HUES6 (cell line): Measurements from ENCODE around the gene IPO9.
"Not testable (repeated sequence)": the region's sequence is repeated elsewhere in the genome, so short reads cannot be mapped to it uniquely, and the experiment has no call there.

Experiments used
- H3K27ac ChIP-seq: 2 replicates; pipeline ENCODE4 v1.7.0; 2013; ENCODE audit warnings: low read depth, mild to moderate bottlenecking, low read length, inconsistent platforms
- H3K27me3 ChIP-seq: 2 replicates; pipeline ENCODE4 v1.6.1; 2013; ENCODE audit warnings: low read length; ENCODE audit not compliant: control insufficient read depth, insufficient read depth
- H3K36me3 ChIP-seq: 2 replicates; pipeline ENCODE4 v1.6.1; 2013; ENCODE audit warnings: low read length; ENCODE audit not compliant: control insufficient read depth, insufficient read depth
- H3K4me1 ChIP-seq: 2 replicates; pipeline ENCODE4 v1.6.1; 2013; ENCODE audit warnings: low read length; ENCODE audit not compliant: control insufficient read depth, insufficient read depth
- H3K4me3 ChIP-seq: 2 replicates; pipeline ENCODE4 v1.5.1; 2013; ENCODE audit warnings: low read depth, low read length
- H3K9ac ChIP-seq: one replicate; pipeline ENCODE4 v1.6.1; 2013; ENCODE audit warnings: mild to moderate bottlenecking, low read length
- H3K9me3 ChIP-seq: 2 replicates; pipeline ENCODE4 v1.6.1; 2013; ENCODE audit warnings: low read depth, low read length; ENCODE audit not compliant: control insufficient read depth, insufficient read depth

Gene IPO9

DNA sequence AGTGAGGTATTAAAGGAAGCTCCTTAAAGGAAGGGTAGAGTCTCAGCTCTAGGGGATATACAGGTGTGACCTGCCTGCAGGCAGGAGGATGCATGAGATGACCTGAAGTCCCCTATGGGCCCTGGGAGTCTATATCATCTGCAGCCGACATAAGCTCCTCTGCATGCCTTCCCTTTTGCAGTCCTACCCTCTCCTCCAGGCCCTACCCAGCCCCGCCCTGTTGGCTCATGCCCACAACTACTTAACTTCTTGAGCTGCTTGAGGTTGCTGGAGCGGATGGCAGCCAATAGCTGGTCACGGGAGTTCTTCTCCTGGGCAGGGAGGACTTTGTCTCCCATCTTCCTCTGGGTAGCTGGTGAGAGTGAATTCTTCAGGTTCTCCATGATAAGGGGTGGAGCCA, 70.0 kb downstream of the IPO9 start:
- Histone ChIP-seq H3K9ac (no peak overlapping the region), H3K27ac (no peak overlapping the region), H3K4me1 (peaks cover 22% of the 10 kb centered on the region), H3K9me3 (no peaks in the 10 kb centered on the region), H3K36me3 (no peaks in the 10 kb centered on the region), H3K27me3 (no peaks in the 10 kb centered on the region), H3K4me3 (no peak overlapping the region)

DNA sequence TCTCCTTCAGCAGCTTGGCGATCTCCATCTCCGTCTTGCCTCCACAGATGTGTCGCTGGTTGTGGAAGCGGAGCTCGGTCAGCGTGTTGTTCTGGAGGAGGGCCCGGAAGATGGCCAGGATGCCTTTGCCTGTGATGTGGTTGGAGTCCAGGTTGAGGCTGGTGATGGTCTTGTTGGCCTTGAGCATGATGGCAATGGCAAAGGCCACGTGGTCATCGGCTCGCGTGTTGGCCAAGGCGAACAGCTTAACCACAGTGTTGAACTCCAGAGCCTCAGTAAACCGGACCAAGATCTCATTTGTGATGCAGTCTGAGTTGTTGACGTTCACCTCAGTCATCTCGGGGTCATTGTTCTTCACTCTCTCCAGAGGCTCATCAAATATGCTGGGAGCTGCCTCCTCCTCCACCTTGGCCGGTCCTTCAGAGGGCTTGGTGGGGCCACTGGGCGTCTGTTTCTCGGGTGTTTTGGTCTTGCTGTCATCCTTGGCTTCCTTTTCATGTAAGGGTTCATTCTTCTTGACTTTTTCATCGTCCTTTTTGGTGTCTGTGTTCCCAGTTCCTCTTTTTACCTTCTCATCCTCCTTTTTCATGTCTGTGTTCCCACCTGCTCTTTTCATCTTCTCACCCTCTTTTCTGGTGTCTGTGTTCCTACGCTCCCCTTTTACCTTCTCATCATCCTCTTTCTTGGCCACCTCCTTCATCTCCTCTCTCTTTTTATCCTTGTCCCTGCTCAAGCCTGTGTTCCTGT, 70.9 kb downstream of the IPO9 start:
- Histone ChIP-seq H3K4me1 (peaks cover 20% of the 10 kb centered on the region), H3K27me3 (no peaks in the 10 kb centered on the region), H3K4me3 (no peak overlapping the region), H3K9me3 (no peaks in the 10 kb centered on the region), H3K36me3 (no peaks in the 10 kb centered on the region), H3K27ac (no peak overlapping the region), H3K9ac (no peak overlapping the region)

- Histone ChIP-seq H3K4me1 (peaks cover 21% of the 10 kb centered on the region), H3K27me3 (no peaks in the 10 kb centered on the region), H3K4me3 (no peak overlapping the region), H3K9me3 (no peaks in the 10 kb centered on the region), H3K9ac (no peak overlapping the region), H3K27ac (no peak overlapping the region), H3K36me3 (no peaks in the 10 kb centered on the region)
Observed at GRCh38 chr1:201900476-201900875, 71.5 kb downstream of the IPO9 start.

GRCh38 chr1:201901036-201901435, 72.1 kb downstream of the IPO9 start:
- H3K9me3 ChIP-seq, H3K4me3 ChIP-seq, H3K27me3 ChIP-seq, H3K36me3 ChIP-seq, H3K9ac ChIP-seq, H3K27ac ChIP-seq: not testable (repeated sequence)
- H3K4me1 ChIP-seq, result peaks cover 20% of the 10 kb centered on the region

GRCh38 chr1:201902198-201902597, 73.2 kb downstream of the IPO9 start:
- peaks cover 14% of the 10 kb centered on the region for H3K4me1 ChIP-seq
- no peak overlapping the region for H3K9ac ChIP-seq
- H3K27me3 ChIP-seq, result no peaks in the 10 kb centered on the region
- H3K4me3 ChIP-seq, result no peak overlapping the region
- H3K9me3 ChIP-seq, result no peaks in the 10 kb centered on the region
- no peaks in the 10 kb centered on the region for H3K36me3 ChIP-seq
- H3K27ac ChIP-seq, result no peak overlapping the region

- H3K4me1 ChIP-seq, result peaks cover 14% of the 10 kb centered on the region
- H3K27me3 ChIP-seq, result no peaks in the 10 kb centered on the region
- no peaks in the 10 kb centered on the region for H3K36me3 ChIP-seq
- no peaks in the 10 kb centered on the region for H3K9me3 ChIP-seq
- H3K4me3 ChIP-seq, result no peak overlapping the region
- no peak overlapping the region for H3K27ac ChIP-seq
- no peak overlapping the region for H3K9ac ChIP-seq
Observed at GRCh38 chr1:201903135-201903534, 74.2 kb downstream of the IPO9 start.

DNA sequence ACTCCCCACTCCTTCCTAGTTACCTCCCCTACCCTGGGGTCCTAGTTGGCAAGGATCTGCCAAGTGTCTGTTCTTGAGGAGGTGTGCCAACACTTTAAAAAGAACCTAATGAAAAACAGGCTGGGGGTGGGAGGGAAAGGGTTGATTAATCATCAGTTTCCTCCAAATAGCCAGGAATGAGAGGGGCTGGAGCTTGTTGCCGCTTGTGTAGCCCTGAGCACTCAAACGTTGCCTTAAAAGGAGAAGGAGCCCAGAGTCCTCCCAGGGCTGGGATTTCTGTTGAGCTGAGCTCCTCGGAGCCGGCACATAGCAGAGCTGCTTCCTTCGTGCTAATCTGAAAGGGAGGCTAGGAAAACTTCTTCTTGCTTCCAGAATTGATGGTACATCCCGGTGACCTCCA, 75.6 kb downstream of the IPO9 start:
- Histone ChIP-seq H3K9ac (peak overlapping the region; percentile 39), H3K36me3 (no peaks in the 10 kb centered on the region), H3K4me1 (peaks cover 14% of the 10 kb centered on the region), H3K9me3 (no peaks in the 10 kb centered on the region), H3K27me3 (no peaks in the 10 kb centered on the region), H3K4me3 (no peak overlapping the region), H3K27ac (peak overlapping the region; percentile 46; the same call in 1 of the 2 replicates)

GRCh38 chr1:201905234-201905890, 76.4 kb downstream of the IPO9 start:
- H3K36me3 ChIP-seq, result no peaks in the 10 kb centered on the region
- H3K27me3 ChIP-seq, result no peaks in the 10 kb centered on the region
- no peaks in the 10 kb centered on the region for H3K9me3 ChIP-seq
- H3K4me3 ChIP-seq, result no peak overlapping the region
- H3K4me1 ChIP-seq, result peaks cover 14% of the 10 kb centered on the region
- peak overlapping the region; percentile 46; the same call in 1 of the 2 replicates for H3K27ac ChIP-seq
- peak overlapping the region; percentile 39 for H3K9ac ChIP-seq

DNA sequence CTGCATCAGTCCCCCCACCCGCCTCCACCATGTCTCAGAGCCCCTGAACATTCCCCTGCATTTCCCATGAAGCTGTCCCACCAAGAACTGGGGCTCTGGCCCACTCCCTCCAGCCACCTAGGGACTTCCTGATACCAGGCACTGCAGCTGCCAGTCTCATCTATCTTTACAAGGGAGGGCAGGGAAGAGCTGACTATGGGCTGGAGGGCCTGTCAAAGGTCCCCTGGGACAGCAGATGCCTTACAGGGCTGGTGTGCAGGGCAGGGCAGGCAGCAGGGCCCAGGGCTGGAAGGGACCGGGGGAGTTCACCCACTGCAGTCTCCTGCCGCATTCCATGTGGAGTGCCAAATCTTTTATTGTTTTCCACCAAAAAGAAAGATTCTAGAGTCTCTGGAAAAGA, 77.4 kb downstream of the IPO9 start:
- Histone ChIP-seq H3K36me3 (no peaks in the 10 kb centered on the region), H3K27ac (no peak overlapping the region), H3K9ac (no peak overlapping the region), H3K4me3 (no peak overlapping the region), H3K9me3 (no peaks in the 10 kb centered on the region), H3K4me1 (peaks cover 14% of the 10 kb centered on the region), H3K27me3 (no peaks in the 10 kb centered on the region)

DNA sequence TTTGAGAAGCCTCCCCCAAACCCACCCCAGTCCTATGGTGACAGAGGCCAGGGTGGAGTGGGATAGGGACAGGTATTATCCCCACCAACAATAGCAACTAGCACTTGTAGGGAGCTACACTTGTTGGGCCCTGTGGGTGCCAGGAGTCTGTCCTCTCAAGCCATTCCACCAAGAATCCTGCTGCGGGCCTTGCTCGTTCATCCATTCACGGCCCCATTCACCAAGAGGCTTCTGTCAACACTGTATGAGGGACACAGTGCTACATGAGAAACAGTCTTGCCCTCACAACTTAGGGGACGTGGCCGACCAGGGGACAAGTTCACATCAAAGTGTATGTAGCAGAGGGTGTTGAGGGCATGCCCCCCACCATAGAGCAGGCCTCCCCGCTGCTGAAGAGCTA, 78.7 kb downstream of the IPO9 start:
- H3K9ac ChIP-seq, result no peak overlapping the region
- no peaks in the 10 kb centered on the region for H3K9me3 ChIP-seq
- peaks cover 20% of the 10 kb centered on the region for H3K4me1 ChIP-seq
- H3K27me3 ChIP-seq, result no peaks in the 10 kb centered on the region
- no peak overlapping the region for H3K4me3 ChIP-seq
- no peaks in the 10 kb centered on the region for H3K36me3 ChIP-seq
- H3K27ac ChIP-seq, result no peak overlapping the region

GRCh38 chr1:201911826-201912571, 83.0 kb downstream of the IPO9 start:
- no peak overlapping the region for H3K27ac ChIP-seq
- peaks cover 6% of the 10 kb centered on the region; the same call in 1 of the 2 replicates for H3K4me1 ChIP-seq
- no peaks in the 10 kb centered on the region for H3K36me3 ChIP-seq
- H3K4me3 ChIP-seq, result no peak overlapping the region
- H3K9ac ChIP-seq, result no peak overlapping the region
- no peaks in the 10 kb centered on the region for H3K27me3 ChIP-seq
- no peaks in the 10 kb centered on the region for H3K9me3 ChIP-seq
